ENCODE measurements around the gene KASH5. TPM values are rescaled to one million over a fixed set of nuclear protein-coding genes. Genes with fewer than 3 reads are reported as not detected.

KASH5 gene
- total and polyA plus RNA-seq, 2 of the 8 experiments (the other 6 are each of a cell fraction or from before 2014, with no cell fraction given), result 0.05 to 0.19 TPM

DNA sequence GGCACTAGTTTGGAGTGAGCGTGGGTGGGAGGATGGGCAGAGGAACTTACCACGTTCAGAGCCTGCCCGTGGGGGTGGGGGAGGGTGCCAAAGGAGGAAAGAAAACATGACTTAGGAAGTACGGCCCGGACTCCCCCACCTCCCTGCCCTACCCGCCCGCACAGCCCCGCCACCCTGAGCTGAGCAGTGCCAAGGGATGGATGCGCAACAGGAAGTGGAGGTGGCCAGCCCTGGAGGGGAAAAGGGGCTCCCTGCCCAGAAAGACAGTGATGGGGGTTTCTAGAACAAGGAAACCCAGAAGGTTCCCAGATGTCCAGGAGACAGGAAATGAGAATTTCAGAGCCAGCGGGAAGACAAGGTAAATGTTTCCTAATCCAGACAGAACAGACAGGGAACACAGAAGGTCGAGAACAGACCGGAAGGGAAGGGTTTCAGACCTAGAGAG, 32.1 kb upstream of the KASH5 start:
- WGBS, 2 experiments (ENCODE audit: extremely low coverage in 1 of 2, insufficient coverage in 1 of 2, insufficient read length in 1 of 2, insufficient replicate concordance in 2 of 2, low coverage in 1 of 2, low lambda C conversion rate in 2 of 2, missing lambda C conversion rate in 1 of 2), result 90% methylated on average over 10 of the region's 12 CpGs; no CpG with 5 or more reads in 1 of the 2 experiments
- H2AK5ac ChIP-seq (ENCODE audit: low read depth, low read length), result no peak overlapping the region
- peaks cover 13% of the 10 kb centered on the region for H3K79me1 ChIP-seq (ENCODE audit: low read depth, low read length)
- TF ChIP-seq ZNF274 (IDR thresholded peaks at IDR 0.05; ENCODE audit: borderline replicate concordance, extremely low read depth, low read length) (no peak), JUND (IDR thresholded peaks at IDR 0.05; ENCODE audit: low read length) (no peak), NRF1 (IDR thresholded peaks at IDR 0.05; ENCODE audit: low read depth, low read length) (no peak), TAF7 (optimal IDR thresholded peaks at IDR 0.05; ENCODE audit: borderline replicate concordance, low read depth, low read length) (no peak), CBX5 (IDR thresholded peaks at IDR 0.05; ENCODE audit: low read depth, low read length) (no peak), TBP (IDR thresholded peaks at IDR 0.05; ENCODE audit: low read depth, low read length) (no peak), RFX5 (IDR thresholded peaks at IDR 0.05; ENCODE audit: borderline replicate concordance, low read depth, low read length) (no peak), TCF12 (IDR thresholded peaks at IDR 0.05; ENCODE audit: low read depth, low read length) (no peak), SIRT6 (IDR thresholded peaks at IDR 0.05; ENCODE audit: low read length) (no peak), CTBP2 (IDR thresholded peaks at IDR 0.05; ENCODE audit: borderline replicate concordance, insufficient read depth, insufficient read length, low read length) (no peak), BRCA1 (IDR thresholded peaks at IDR 0.05; ENCODE audit: low read depth, low read length) (no peak), CHD1 (IDR thresholded peaks at IDR 0.05; ENCODE audit: low read depth, low read length) (no peak)
- TF ChIP-seq, protein P1, sequence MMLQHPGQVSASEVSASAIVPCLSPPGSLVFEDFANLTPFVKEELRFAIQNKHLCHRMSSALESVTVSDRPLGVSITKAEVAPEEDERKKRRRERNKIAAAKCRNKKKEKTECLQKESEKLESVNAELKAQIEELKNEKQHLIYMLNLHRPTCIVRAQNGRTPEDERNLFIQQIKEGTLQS (IDR thresholded peaks at IDR 0.05; ENCODE audit: insufficient read depth, low read depth, low read length), result no peak
- no peak for FAIRE-seq
- ChIA-PET POLR2A (ENCODE audit: partially characterized antibody) (interaction anchor here (4.8 kb wide), 1 partner anchor 15 kb away, joined by 41 read pairs; no protein-coding TSS in a partner anchor), CTCF (ENCODE audit: partially characterized antibody) (interaction anchor here (1.3 kb wide), 1 partner anchor 36 kb away, joined by 5 read pairs; no protein-coding TSS in a partner anchor)
- no peak overlapping the region for H2BK15ac ChIP-seq (ENCODE audit: low read length)
- H3K14ac ChIP-seq (ENCODE audit: insufficient read length), result no peak overlapping the region
- no peaks in the 10 kb centered on the region for H3K27me3 ChIP-seq (replicated peaks in 1 of 4; ENCODE audit: control insufficient read depth in 3 of 4, extremely low read depth in 1 of 4, insufficient read depth in 3 of 4, low read length in 3 of 4)
- H3K23ac ChIP-seq (ENCODE audit: insufficient read length), result no peak overlapping the region
- H3K4me1 ChIP-seq (replicated peaks in 1 of 4; ENCODE audit: control insufficient read depth in 3 of 4, insufficient read depth in 4 of 4, low read length in 3 of 4), result peaks cover 0 to 6% (median 3%) of the 10 kb centered on the region in 4 experiments; a peak in 4 of 7 replicates
- peaks cover 7 to 13% of the 10 kb centered on the region in 2 experiments for H4K20me1 ChIP-seq (replicated peaks in 1 of 2; ENCODE audit: control insufficient read depth in 1 of 2, insufficient read depth in 2 of 2, low read length in 2 of 2)
- no peak overlapping the region for H2BK20ac ChIP-seq (ENCODE audit: low read length)
- H4K5ac ChIP-seq (ENCODE audit: insufficient read length, low read depth, low read length), result no peak overlapping the region
- no peak overlapping the region for H3K9ac ChIP-seq (replicated peaks in 1 of 4; ENCODE audit: extremely low read depth in 1 of 4, low read depth in 3 of 4, low read length in 3 of 4)
- H4K91ac ChIP-seq (replicated peaks; ENCODE audit: insufficient read length, low read length), result no peak overlapping the region
- no peak overlapping the region for H3K27ac ChIP-seq (ENCODE audit: low read depth, low read length)
- H3K9me3 ChIP-seq (ENCODE audit: insufficient read depth in 2 of 2, low read depth in 1 of 2, low read length in 1 of 2), result no peaks in the 10 kb centered on the region
- H3K23me2 ChIP-seq (ENCODE audit: low read depth, low read length), result no peaks in the 10 kb centered on the region
- no peak overlapping the region for H3K18ac ChIP-seq (ENCODE audit: extremely low read depth, low read length)
- no peak overlapping the region for H2BK120ac ChIP-seq (replicated peaks; ENCODE audit: low read depth, low read length)
- no peak overlapping the region for H3K4me2 ChIP-seq (ENCODE audit: insufficient read depth in 1 of 2, low read depth in 2 of 2, low read length in 2 of 2)
- H3K4ac ChIP-seq (replicated peaks; ENCODE audit: insufficient read length, low read depth, low read length), result no peak overlapping the region
- no peak overlapping the region for H2BK5ac ChIP-seq (ENCODE audit: low read depth, low read length)
- peaks cover 0 to 23% of the 10 kb centered on the region in 2 experiments; a peak in 3 of 4 replicates for H3K79me2 ChIP-seq (ENCODE audit: control insufficient read depth in 1 of 2, insufficient read depth in 2 of 2, low read length in 2 of 2)
- DNase-seq (ENCODE audit: low read depth in 1 of 2, low spot score in 2 of 2), result no peak
- no peak overlapping the region for H3K56ac ChIP-seq (replicated peaks; ENCODE audit: insufficient read length, low read depth, low read length)
- H4K8ac ChIP-seq (ENCODE audit: extremely low read depth, insufficient read depth, low read length), result no peak overlapping the region
- no peak overlapping the region for H3K4me3 ChIP-seq (ENCODE audit: extremely low read depth in 1 of 4, insufficient read depth in 2 of 4, low read depth in 3 of 4, low read length in 4 of 4)
- peaks cover 33 to 88% (median 64%) of the 10 kb centered on the region in 4 experiments for H3K36me3 ChIP-seq (ENCODE audit: control insufficient read depth in 2 of 4, insufficient read depth in 4 of 4, low read length in 3 of 4)
- H2BK12ac ChIP-seq (ENCODE audit: low read depth, low read length), result no peak overlapping the region
- H2AFZ ChIP-seq (ENCODE audit: low read length), result no peak overlapping the region
